ENCODE results near the gene RAB11FIP4. TPM values are rescaled to one million over a fixed set of nuclear protein-coding genes. Genes with fewer than 3 reads are reported as not detected.

RAB11FIP4 gene
- total RNA-seq, 4 donors from 2014 or later, result 28.9 to 46.8 (median 35.7) TPM

GRCh38 chr17:31535581-31535981 is 144.1 kb downstream of the RAB11FIP4 start:
- H3K36me3 ChIP-seq, result peaks cover 5% of the 10 kb centered on the region
- DNase-seq (ENCODE audit: low spot score in 2 of 2), result no peak
- H3K27ac ChIP-seq, result no peak overlapping the region
- no peaks in the 10 kb centered on the region for H3K9me3 ChIP-seq
- no peaks in the 10 kb centered on the region for H3K27me3 ChIP-seq
- no peak for TF ChIP-seq POLR2A (IDR thresholded peaks at IDR 0.05)
- no peak for TF ChIP-seq CTCF (IDR thresholded peaks at IDR 0.05)
- no peak for TF ChIP-seq POLR2AphosphoS5 (IDR thresholded peaks at IDR 0.05)
- TF ChIP-seq EP300 (IDR thresholded peaks at IDR 0.05), result no peak
- no peak overlapping the region for H3K4me3 ChIP-seq
- 80% methylated on average over 1 of the region's 2 CpGs for WGBS
- peaks cover 25% of the 10 kb centered on the region for H3K4me1 ChIP-seq

- Histone ChIP-seq H3K4me1 (peaks cover 25% of the 10 kb centered on the region), H3K4me3 (no peak overlapping the region), H3K36me3 (no peaks in the 10 kb centered on the region), H3K27ac (no peak overlapping the region), H3K27me3 (no peaks in the 10 kb centered on the region), H3K9me3 (no peaks in the 10 kb centered on the region)
- no peak for TF ChIP-seq POLR2A (IDR thresholded peaks at IDR 0.05)
- no peak for TF ChIP-seq EP300 (IDR thresholded peaks at IDR 0.05)
- no peak for TF ChIP-seq CTCF (IDR thresholded peaks at IDR 0.05)
- no peak for TF ChIP-seq POLR2AphosphoS5 (IDR thresholded peaks at IDR 0.05)
- 100% methylated on average over 2 of the region's 5 CpGs for WGBS
- no peak for DNase-seq (ENCODE audit: low spot score in 2 of 2)
Measured at GRCh38 chr17:31536451-31536850, 145.0 kb downstream of the RAB11FIP4 start.

- H3K4me3 ChIP-seq, result no peak overlapping the region
- no peak for DNase-seq (ENCODE audit: low spot score in 2 of 2)
- no peak for TF ChIP-seq POLR2AphosphoS5 (IDR thresholded peaks at IDR 0.05)
- no peak for TF ChIP-seq POLR2A (IDR thresholded peaks at IDR 0.05)
- TF ChIP-seq CTCF (IDR thresholded peaks at IDR 0.05), result no peak
- TF ChIP-seq EP300 (IDR thresholded peaks at IDR 0.05), result no peak
- H3K4me1 ChIP-seq, result peaks cover 25% of the 10 kb centered on the region
- H3K27me3 ChIP-seq, result no peaks in the 10 kb centered on the region
- H3K27ac ChIP-seq, result peak overlapping the region; percentile 15
- no peaks in the 10 kb centered on the region for H3K36me3 ChIP-seq
- H3K9me3 ChIP-seq, result no peaks in the 10 kb centered on the region
- 14% methylated on average over 4 of the region's 9 CpGs for WGBS
Measured at GRCh38 chr17:31537565-31538011, 146.1 kb downstream of the RAB11FIP4 start.

- DNase-seq (ENCODE audit: low spot score in 2 of 2), result no peak
- Histone ChIP-seq H3K9me3 (no peaks in the 10 kb centered on the region), H3K4me1 (peaks cover 22% of the 10 kb centered on the region), H3K4me3 (no peak overlapping the region), H3K27ac (peak overlapping the region; percentile 15), H3K27me3 (no peaks in the 10 kb centered on the region), H3K36me3 (no peaks in the 10 kb centered on the region)
- WGBS, result 73% methylated on average over 6 of the region's 7 CpGs
- no peak for TF ChIP-seq POLR2AphosphoS5 (IDR thresholded peaks at IDR 0.05)
- TF ChIP-seq EP300 (IDR thresholded peaks at IDR 0.05), result no peak
- TF ChIP-seq CTCF (IDR thresholded peaks at IDR 0.05), result no peak
- TF ChIP-seq POLR2A (IDR thresholded peaks at IDR 0.05), result no peak
Measured at GRCh38 chr17:31538080-31538762, 146.7 kb downstream of the RAB11FIP4 start.

- TF ChIP-seq POLR2A (IDR thresholded peaks at IDR 0.05), result no peak
- TF ChIP-seq CTCF (IDR thresholded peaks at IDR 0.05), result no peak
- TF ChIP-seq EP300 (IDR thresholded peaks at IDR 0.05), result no peak
- TF ChIP-seq POLR2AphosphoS5 (IDR thresholded peaks at IDR 0.05), result no peak
- Histone ChIP-seq H3K27me3 (no peaks in the 10 kb centered on the region), H3K36me3 (no peaks in the 10 kb centered on the region), H3K27ac (no peak overlapping the region), H3K4me1 (peaks cover 15% of the 10 kb centered on the region), H3K9me3 (no peaks in the 10 kb centered on the region), H3K4me3 (no peak overlapping the region)
- WGBS, result 97% methylated on average over 9 of the region's 9 CpGs
- no peak for DNase-seq (ENCODE audit: low spot score in 2 of 2)
Measured at GRCh38 chr17:31540602-31541307, 149.3 kb downstream of the RAB11FIP4 start.

Measured in suprapubic skin (tissue), 4 donors.